ENCODE results near the gene MAPK4.

GRCh38 chr18:50744253-50744652 lies 184.4 kb downstream of the MAPK4 start:
- TF ChIP-seq, protein P1, sequence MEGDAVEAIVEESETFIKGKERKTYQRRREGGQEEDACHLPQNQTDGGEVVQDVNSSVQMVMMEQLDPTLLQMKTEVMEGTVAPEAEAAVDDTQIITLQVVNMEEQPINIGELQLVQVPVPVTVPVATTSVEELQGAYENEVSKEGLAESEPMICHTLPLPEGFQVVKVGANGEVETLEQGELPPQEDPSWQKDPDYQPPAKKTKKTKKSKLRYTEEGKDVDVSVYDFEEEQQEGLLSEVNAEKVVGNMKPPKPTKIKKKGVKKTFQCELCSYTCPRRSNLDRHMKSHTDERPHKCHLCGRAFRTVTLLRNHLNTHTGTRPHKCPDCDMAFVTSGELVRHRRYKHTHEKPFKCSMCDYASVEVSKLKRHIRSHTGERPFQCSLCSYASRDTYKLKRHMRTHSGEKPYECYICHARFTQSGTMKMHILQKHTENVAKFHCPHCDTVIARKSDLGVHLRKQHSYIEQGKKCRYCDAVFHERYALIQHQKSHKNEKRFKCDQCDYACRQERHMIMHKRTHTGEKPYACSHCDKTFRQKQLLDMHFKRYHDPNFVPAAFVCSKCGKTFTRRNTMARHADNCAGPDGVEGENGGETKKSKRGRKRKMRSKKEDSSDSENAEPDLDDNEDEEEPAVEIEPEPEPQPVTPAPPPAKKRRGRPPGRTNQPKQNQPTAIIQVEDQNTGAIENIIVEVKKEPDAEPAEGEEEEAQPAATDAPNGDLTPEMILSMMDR (IDR thresholded peaks at IDR 0.05; ENCODE audit: low read length), result no peak
- TF ChIP-seq EZH2 (IDR thresholded peaks at IDR 0.05; ENCODE audit: borderline replicate concordance, low read length), result no peak
